K562 (cell line): ENCODE measurements around the gene CTSF. TPM values are rescaled to one million over a fixed set of nuclear protein-coding genes. Genes with fewer than 3 reads are reported as not detected.
A peak's percentile ranks its signal among the peaks of the same experiment; 100 is the strongest.

Source experiments
- CBX3 ChIP-seq, 2 experiments: IDR thresholded peaks; 1 replicate in 1 of 2; 2 replicates in 1 of 2; pipeline ENCODE4 v1.6.1; 2012; ENCODE audit warnings: inconsistent platforms in 2 of 2, low read length in 2 of 2, borderline replicate concordance in 1 of 2, control low read depth in 1 of 2
- CHD1 ChIP-seq: fragments of 200-600 bp; sonication (generic); IDR thresholded peaks from one replicate; pipeline ENCODE4 v1.6.1; 2012; ENCODE audit warnings: mild to moderate bottlenecking, moderate library complexity, low read length, inconsistent platforms
- DACH1 ChIP-seq: fragments of 450-650 bp; IDR thresholded peaks from 2 replicates; pipeline ENCODE4 v1.6.1; 2018; ENCODE audit not compliant: partially characterized antibody
- GATA2 ChIP-seq: sonication (generic); formaldehyde crosslinking; IDR thresholded peaks from 2 replicates; pipeline ENCODE4 v1.4.0; 2020; ENCODE audit warnings: mild to moderate bottlenecking, missing genetic modification reagents
- NR1H2 ChIP-seq: sonication (generic); formaldehyde crosslinking; IDR thresholded peaks from 2 replicates; pipeline ENCODE4 v1.4.0; 2020; ENCODE audit warnings: mild to moderate bottlenecking, missing genetic modification reagents
- RBFOX2 ChIP-seq: fragments of 200-400 bp; formaldehyde crosslinking; IDR thresholded peaks from 2 replicates; pipeline ENCODE4 v1.6.1; 2017; ENCODE audit warnings: low read depth, mild to moderate bottlenecking, low read length, moderate library complexity
- SAFB ChIP-seq: fragments of 200-400 bp; formaldehyde crosslinking; IDR thresholded peaks from 2 replicates; pipeline ENCODE4 v1.6.1; 2017; ENCODE audit warnings: low read depth, low read length, borderline replicate concordance
- SRSF1 ChIP-seq: fragments of 200-400 bp; formaldehyde crosslinking; IDR thresholded peaks from 2 replicates; pipeline ENCODE4 v1.6.1; 2017; ENCODE audit warnings: mild to moderate bottlenecking, low read depth, low read length, moderate library complexity
- STAG1 ChIP-seq: sonication (generic); formaldehyde crosslinking; IDR thresholded peaks from 2 replicates; pipeline ENCODE4 v1.5.0; 2020; ENCODE audit warnings: missing genetic modification reagents, borderline replicate concordance
- ZBTB8A ChIP-seq: fragments of 450-650 bp; IDR thresholded peaks from 2 replicates; pipeline ENCODE4 v1.6.1; 2018; ENCODE audit warnings: mild to moderate bottlenecking, moderate library complexity; ENCODE audit not compliant: partially characterized antibody
- ZNF140 ChIP-seq: fragments of 250-450 bp; sonication (Bioruptor Pico); IDR thresholded peaks from 2 replicates; pipeline ENCODE4 v1.8.0; 2021; ENCODE audit warnings: moderate library complexity, mild to moderate bottlenecking, inconsistent platforms
- polyA plus RNA-seq, 8 experiments: library from polyadenylated mRNA; depleted of rRNA in 4 of 8; stranded (reverse) in 5 of 8; unstranded in 3 of 8; fragments of >200 nt; fragmentation: Nextera tagmentation in 2 of 8; fragmentation: Illumina TruSeq in 1 of 8; extraction: Ambion mirVana in 2 of 8; extraction: Trizol in 1 of 8; gene quantifications; 2 replicates each; pipeline versions ENCODE4 v1.2.1 to v1.2.3, GENCODE V29; 2011 to 2014; ENCODE audit warnings: inconsistent platforms in 1 of 8, missing spikeins in 1 of 8
- total RNA-seq, 7 experiments: library from RNA; depleted of rRNA in 6 of 7; stranded (reverse); fragments of >200 nt in 6 of 7; fragmentation: Illumina TruSeq in 2 of 7; extraction: Trizol in 2 of 7; gene quantifications; 2 replicates each; pipeline versions ENCODE4 v1.2.1 to v1.2.3, GENCODE V29; 2011 to 2021; ENCODE audit warnings: low replicate concordance in 1 of 7
- TF ChIP-seq, protein P1 (sequence below): IDR thresholded peaks from 2 replicates; pipeline ENCODE4 v1.6.1; 2011; ENCODE audit not compliant: insufficient read length; ENCODE audit errors: extremely low read depth
- TF ChIP-seq, protein P2 (sequence below): fragments of 450-650 bp; IDR thresholded peaks from 2 replicates; pipeline ENCODE4 v1.6.1; 2016; ENCODE audit warnings: mild to moderate bottlenecking, moderate library complexity
- TF ChIP-seq, protein P3 (sequence below): fragments of 450-650 bp; formaldehyde crosslinking; IDR thresholded peaks from 2 replicates; pipeline ENCODE4 v1.4.0; 2022; ENCODE audit warnings: mild to moderate bottlenecking, moderate library complexity

The CTSF gene
- total and polyA plus RNA-seq, 9 of the 15 experiments (the other 6 are each of a cell fraction or from before 2014, with no cell fraction given), result 0.41 to 10.5 (median 3.8) TPM

DNA sequence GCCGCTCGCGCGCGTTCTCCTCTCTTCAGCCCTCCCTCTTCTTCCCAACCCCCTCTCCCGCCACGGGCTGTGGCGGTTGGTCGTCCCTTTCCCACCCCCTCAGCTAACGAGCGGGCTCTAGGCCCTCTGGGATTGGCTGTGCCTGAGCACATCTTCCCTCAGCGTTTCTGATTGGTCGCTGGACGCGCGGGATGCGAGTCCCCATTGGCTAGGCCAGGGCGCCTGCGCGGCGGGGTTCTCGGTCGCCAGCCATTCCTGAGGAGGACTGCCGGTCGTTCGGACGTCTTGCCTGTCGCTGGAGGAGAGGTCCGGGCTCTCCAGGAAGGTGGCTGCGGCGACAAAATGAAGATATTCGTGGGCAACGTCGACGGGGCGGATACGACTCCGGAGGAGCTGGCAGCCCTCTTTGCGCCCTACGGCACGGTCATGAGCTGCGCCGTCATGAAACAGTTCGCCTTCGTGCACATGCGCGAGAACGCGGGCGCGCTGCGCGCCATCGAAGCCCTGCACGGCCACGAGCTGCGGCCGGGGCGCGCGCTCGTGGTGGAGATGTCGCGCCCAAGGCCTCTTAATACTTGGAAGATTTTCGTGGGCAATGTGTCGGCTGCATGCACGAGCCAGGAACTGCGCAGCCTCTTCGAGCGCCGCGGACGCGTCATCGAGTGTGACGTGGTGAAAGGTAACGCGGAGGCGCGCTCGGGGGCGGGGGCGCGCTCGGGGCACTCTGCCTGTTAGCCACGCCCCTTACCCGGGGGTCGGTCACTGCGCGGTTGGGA is 48.2 kb upstream of the CTSF start, which contains the start of gene RBM14 (continued):
- TF ChIP-seq CBX3 (IDR thresholded peaks at IDR 0.05; ENCODE audit: borderline replicate concordance in 1 of 2, low read length in 2 of 2) (peak in 1 of 2 experiments; percentile 75; a peak in 1 of 3 replicates), SRSF1 (peak; percentile 83; the same call in 1 of the 2 replicates), ZNF140 (CRISPR knock-in tag) (no peak), SAFB (no peak), NR1H2 (CRISPR knock-in tag) (peak; percentile 72; the same call in 1 of the 2 replicates), RBFOX2 (peak; percentile 99), CHD1 (peak; percentile 76), STAG1 (no peak), GATA2 (CRISPR knock-in tag) (no peak), ZBTB8A (no peak), DACH1 (no peak)
- TF ChIP-seq, protein P1, sequence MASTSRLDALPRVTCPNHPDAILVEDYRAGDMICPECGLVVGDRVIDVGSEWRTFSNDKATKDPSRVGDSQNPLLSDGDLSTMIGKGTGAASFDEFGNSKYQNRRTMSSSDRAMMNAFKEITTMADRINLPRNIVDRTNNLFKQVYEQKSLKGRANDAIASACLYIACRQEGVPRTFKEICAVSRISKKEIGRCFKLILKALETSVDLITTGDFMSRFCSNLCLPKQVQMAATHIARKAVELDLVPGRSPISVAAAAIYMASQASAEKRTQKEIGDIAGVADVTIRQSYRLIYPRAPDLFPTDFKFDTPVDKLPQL, result no peak
- TF ChIP-seq, protein P2, sequence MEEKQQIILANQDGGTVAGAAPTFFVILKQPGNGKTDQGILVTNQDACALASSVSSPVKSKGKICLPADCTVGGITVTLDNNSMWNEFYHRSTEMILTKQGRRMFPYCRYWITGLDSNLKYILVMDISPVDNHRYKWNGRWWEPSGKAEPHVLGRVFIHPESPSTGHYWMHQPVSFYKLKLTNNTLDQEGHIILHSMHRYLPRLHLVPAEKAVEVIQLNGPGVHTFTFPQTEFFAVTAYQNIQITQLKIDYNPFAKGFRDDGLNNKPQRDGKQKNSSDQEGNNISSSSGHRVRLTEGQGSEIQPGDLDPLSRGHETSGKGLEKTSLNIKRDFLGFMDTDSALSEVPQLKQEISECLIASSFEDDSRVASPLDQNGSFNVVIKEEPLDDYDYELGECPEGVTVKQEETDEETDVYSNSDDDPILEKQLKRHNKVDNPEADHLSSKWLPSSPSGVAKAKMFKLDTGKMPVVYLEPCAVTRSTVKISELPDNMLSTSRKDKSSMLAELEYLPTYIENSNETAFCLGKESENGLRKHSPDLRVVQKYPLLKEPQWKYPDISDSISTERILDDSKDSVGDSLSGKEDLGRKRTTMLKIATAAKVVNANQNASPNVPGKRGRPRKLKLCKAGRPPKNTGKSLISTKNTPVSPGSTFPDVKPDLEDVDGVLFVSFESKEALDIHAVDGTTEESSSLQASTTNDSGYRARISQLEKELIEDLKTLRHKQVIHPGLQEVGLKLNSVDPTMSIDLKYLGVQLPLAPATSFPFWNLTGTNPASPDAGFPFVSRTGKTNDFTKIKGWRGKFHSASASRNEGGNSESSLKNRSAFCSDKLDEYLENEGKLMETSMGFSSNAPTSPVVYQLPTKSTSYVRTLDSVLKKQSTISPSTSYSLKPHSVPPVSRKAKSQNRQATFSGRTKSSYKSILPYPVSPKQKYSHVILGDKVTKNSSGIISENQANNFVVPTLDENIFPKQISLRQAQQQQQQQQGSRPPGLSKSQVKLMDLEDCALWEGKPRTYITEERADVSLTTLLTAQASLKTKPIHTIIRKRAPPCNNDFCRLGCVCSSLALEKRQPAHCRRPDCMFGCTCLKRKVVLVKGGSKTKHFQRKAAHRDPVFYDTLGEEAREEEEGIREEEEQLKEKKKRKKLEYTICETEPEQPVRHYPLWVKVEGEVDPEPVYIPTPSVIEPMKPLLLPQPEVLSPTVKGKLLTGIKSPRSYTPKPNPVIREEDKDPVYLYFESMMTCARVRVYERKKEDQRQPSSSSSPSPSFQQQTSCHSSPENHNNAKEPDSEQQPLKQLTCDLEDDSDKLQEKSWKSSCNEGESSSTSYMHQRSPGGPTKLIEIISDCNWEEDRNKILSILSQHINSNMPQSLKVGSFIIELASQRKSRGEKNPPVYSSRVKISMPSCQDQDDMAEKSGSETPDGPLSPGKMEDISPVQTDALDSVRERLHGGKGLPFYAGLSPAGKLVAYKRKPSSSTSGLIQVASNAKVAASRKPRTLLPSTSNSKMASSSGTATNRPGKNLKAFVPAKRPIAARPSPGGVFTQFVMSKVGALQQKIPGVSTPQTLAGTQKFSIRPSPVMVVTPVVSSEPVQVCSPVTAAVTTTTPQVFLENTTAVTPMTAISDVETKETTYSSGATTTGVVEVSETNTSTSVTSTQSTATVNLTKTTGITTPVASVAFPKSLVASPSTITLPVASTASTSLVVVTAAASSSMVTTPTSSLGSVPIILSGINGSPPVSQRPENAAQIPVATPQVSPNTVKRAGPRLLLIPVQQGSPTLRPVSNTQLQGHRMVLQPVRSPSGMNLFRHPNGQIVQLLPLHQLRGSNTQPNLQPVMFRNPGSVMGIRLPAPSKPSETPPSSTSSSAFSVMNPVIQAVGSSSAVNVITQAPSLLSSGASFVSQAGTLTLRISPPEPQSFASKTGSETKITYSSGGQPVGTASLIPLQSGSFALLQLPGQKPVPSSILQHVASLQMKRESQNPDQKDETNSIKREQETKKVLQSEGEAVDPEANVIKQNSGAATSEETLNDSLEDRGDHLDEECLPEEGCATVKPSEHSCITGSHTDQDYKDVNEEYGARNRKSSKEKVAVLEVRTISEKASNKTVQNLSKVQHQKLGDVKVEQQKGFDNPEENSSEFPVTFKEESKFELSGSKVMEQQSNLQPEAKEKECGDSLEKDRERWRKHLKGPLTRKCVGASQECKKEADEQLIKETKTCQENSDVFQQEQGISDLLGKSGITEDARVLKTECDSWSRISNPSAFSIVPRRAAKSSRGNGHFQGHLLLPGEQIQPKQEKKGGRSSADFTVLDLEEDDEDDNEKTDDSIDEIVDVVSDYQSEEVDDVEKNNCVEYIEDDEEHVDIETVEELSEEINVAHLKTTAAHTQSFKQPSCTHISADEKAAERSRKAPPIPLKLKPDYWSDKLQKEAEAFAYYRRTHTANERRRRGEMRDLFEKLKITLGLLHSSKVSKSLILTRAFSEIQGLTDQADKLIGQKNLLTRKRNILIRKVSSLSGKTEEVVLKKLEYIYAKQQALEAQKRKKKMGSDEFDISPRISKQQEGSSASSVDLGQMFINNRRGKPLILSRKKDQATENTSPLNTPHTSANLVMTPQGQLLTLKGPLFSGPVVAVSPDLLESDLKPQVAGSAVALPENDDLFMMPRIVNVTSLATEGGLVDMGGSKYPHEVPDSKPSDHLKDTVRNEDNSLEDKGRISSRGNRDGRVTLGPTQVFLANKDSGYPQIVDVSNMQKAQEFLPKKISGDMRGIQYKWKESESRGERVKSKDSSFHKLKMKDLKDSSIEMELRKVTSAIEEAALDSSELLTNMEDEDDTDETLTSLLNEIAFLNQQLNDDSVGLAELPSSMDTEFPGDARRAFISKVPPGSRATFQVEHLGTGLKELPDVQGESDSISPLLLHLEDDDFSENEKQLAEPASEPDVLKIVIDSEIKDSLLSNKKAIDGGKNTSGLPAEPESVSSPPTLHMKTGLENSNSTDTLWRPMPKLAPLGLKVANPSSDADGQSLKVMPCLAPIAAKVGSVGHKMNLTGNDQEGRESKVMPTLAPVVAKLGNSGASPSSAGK, result peak; percentile 84
- TF ChIP-seq, protein P3, sequence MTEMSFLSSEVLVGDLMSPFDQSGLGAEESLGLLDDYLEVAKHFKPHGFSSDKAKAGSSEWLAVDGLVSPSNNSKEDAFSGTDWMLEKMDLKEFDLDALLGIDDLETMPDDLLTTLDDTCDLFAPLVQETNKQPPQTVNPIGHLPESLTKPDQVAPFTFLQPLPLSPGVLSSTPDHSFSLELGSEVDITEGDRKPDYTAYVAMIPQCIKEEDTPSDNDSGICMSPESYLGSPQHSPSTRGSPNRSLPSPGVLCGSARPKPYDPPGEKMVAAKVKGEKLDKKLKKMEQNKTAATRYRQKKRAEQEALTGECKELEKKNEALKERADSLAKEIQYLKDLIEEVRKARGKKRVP (CRISPR knock-in tag), result 0 out of 2 replicates have a peak, but pooled peaks have one; percentile 19
